Neural cell (in vitro differentiated cells): Measurements from ENCODE around the gene CDK12. TPM values are rescaled to one million over a fixed set of nuclear protein-coding genes. Genes with fewer than 3 reads are reported as not detected.

Source experiments
- H2AFZ ChIP-seq: fragments of 200-600, 300-800 bp; sonication (generic), shearing (Covaris generic); 2 replicates; pipeline ENCODE4 v1.6.0; 2014; ENCODE audit warnings: low read depth, mild to moderate bottlenecking, antibody characterized with exemption, low read length, moderate library complexity
- H3F3A ChIP-seq: fragments of 200-600 bp; shearing (Covaris generic); 2 replicates; pipeline ENCODE4 v1.6.1; 2016; ENCODE audit warnings: mild to moderate bottlenecking, moderate library complexity, mixed read lengths, antibody characterized with exemption, low read length; ENCODE audit not compliant: insufficient read depth, poor library complexity, severe bottlenecking
- H3K27ac ChIP-seq: fragments of 200-600, 300-800 bp; sonication (generic), shearing (Covaris generic); 2 replicates; pipeline ENCODE4 v1.5.1; 2014; ENCODE audit warnings: mild to moderate bottlenecking, low read length, moderate library complexity
- H3K27me3 ChIP-seq: fragments of 300-800, 200-600 bp; sonication (generic), shearing (Covaris generic); 2 replicates; pipeline ENCODE4 v1.6.0; 2014; ENCODE audit warnings: mild to moderate bottlenecking, low read depth, low read length, moderate library complexity; ENCODE audit not compliant: insufficient read depth
- H3K36me3 ChIP-seq: fragments of 300-800, 200-600 bp; sonication (generic), shearing (Covaris generic); 2 replicates; pipeline ENCODE4 v1.5.1; 2014; ENCODE audit warnings: mild to moderate bottlenecking, antibody characterized with exemption, low read length, moderate library complexity; ENCODE audit not compliant: insufficient read depth
- H3K4me2 ChIP-seq: fragments of 300-800, 200-600 bp; sonication (generic), shearing (Covaris generic); 2 replicates; pipeline ENCODE4 v1.6.0; 2014; ENCODE audit warnings: mild to moderate bottlenecking, low read length
- H3K4me3 ChIP-seq: fragments of 300-800, 200-600 bp; sonication (generic), shearing (Covaris generic); 2 replicates; pipeline ENCODE4 v1.5.1; 2014; ENCODE audit warnings: mild to moderate bottlenecking, low read length, moderate library complexity
- H3K79me2 ChIP-seq: fragments of 200-600 bp; shearing (Covaris generic); replicated peaks from 2 replicates; pipeline ENCODE4 v1.6.0; 2014; ENCODE audit warnings: mild to moderate bottlenecking, low read length, moderate library complexity; ENCODE audit not compliant: insufficient read depth
- H3K9ac ChIP-seq: fragments of 300-800, 200-600 bp; sonication (generic), shearing (Covaris generic); 2 replicates; pipeline ENCODE4 v1.6.1; 2016; ENCODE audit warnings: mild to moderate bottlenecking, low read length, mixed read lengths
- H3K9me2 ChIP-seq: fragments of 200-600 bp; shearing (Covaris generic); 2 replicates; pipeline ENCODE4 v1.6.1; 2016; ENCODE audit warnings: mild to moderate bottlenecking, low read length, mixed read lengths; ENCODE audit not compliant: insufficient read depth
- H3K9me3 ChIP-seq: fragments of 200-600, 300-800 bp; sonication (generic), shearing (Covaris generic); 2 replicates; pipeline ENCODE4 v1.6.1; 2016; ENCODE audit warnings: mild to moderate bottlenecking, mixed run types, low read length, moderate library complexity, mixed read lengths
- H4K20me1 ChIP-seq: fragments of 200-600 bp; shearing (Covaris generic); 2 replicates; pipeline ENCODE4 v1.6.1; 2016; ENCODE audit warnings: mild to moderate bottlenecking, mixed run types; ENCODE audit not compliant: insufficient read depth
- EP300 ChIP-seq: fragments of 450-650 bp; conservative IDR thresholded peaks from 2 replicates; pipeline ENCODE4 v1.6.1; 2014; ENCODE audit warnings: antibody characterized with exemption, mild to moderate bottlenecking, moderate library complexity; ENCODE audit not compliant: poor library complexity, severe bottlenecking
- EZH2 ChIP-seq: fragments of 200-600, 300-800 bp; shearing (Covaris generic), sonication (generic); IDR thresholded peaks from 2 replicates; pipeline ENCODE4 v1.6.1; 2014; ENCODE audit warnings: antibody characterized with exemption, low read length, borderline replicate concordance, mild to moderate bottlenecking; ENCODE audit not compliant: insufficient read depth, poor library complexity, severe bottlenecking
- MXI1 ChIP-seq: fragments of 450-650 bp; conservative IDR thresholded peaks from 2 replicates; pipeline ENCODE4 v1.6.1; 2014; ENCODE audit warnings: antibody characterized with exemption, mild to moderate bottlenecking; ENCODE audit not compliant: poor library complexity, severe bottlenecking
- RAD21 ChIP-seq: fragments of 450-650 bp; conservative IDR thresholded peaks from 2 replicates; pipeline ENCODE4 v1.6.1; 2014; ENCODE audit warnings: antibody characterized with exemption, mild to moderate bottlenecking, moderate library complexity
- SMC3 ChIP-seq: fragments of 450-650 bp; conservative IDR thresholded peaks from 2 replicates; pipeline ENCODE4 v1.6.1; 2014; ENCODE audit warnings: antibody characterized with exemption, mild to moderate bottlenecking, moderate library complexity; ENCODE audit not compliant: poor library complexity
- TAF1 ChIP-seq: IDR thresholded peaks from 2 replicates; pipeline ENCODE4 v1.6.1; 2012; ENCODE audit warnings: low read depth
- polyA plus RNA-seq: library from polyadenylated mRNA; depleted of rRNA; stranded (reverse); fragments of >200 nt; gene quantifications from 2 replicates; pipeline ENCODE4 v1.2.3, GENCODE V29; 2014
- small RNA-seq, 3 experiments: library from RNA; depleted of rRNA; stranded (forward); fragments of <200 nt; gene quantifications; one replicate each; pipeline ENCODE3, GENCODE V24; 2012
- TF ChIP-seq, protein P1 (sequence below): IDR thresholded peaks from 2 replicates; pipeline ENCODE4 v1.6.1; 2012; ENCODE audit warnings: borderline replicate concordance
- TF ChIP-seq, protein P2 (sequence below): fragments of 450-650 bp; IDR thresholded peaks from 2 replicates; pipeline ENCODE4 v1.5.1; 2014; ENCODE audit warnings: antibody characterized with exemption, mild to moderate bottlenecking, moderate library complexity; ENCODE audit not compliant: poor library complexity, severe bottlenecking

CDK12 gene
- polyA plus RNA-seq, 1 donor from 2014 or later = 10.4 TPM

DNA sequence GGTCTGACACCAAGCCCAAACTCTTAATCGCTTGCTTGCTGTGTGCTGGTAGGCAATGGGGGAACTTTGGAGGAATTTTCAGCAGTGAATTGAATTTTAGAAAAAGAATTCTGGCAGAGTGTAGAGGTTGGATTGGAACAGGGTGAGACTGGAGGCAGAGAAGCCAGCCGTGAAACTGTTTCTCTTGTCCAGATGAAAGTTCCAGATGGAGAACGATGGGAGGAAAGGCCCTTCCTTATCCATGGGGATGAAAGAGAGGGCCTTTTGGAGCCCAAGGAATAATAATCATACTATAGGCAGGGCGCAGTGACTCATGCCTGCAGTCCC is 120.4 kb downstream of the CDK12 start:
- no peaks in the 10 kb centered on the region for H3F3A ChIP-seq
- no peaks in the 10 kb centered on the region for H3K9me2 ChIP-seq
- H3K36me3 ChIP-seq = no peaks in the 10 kb centered on the region
- no peak overlapping the region for H3K9ac ChIP-seq
- no peaks in the 10 kb centered on the region for H3K79me2 ChIP-seq
- no peaks in the 10 kb centered on the region for H3K27me3 ChIP-seq
- no peak overlapping the region for H3K27ac ChIP-seq
- no peaks in the 10 kb centered on the region for H4K20me1 ChIP-seq
- no peak overlapping the region for H2AFZ ChIP-seq
- H3K4me2 ChIP-seq = no peak overlapping the region
- no peak for TF ChIP-seq SMC3
- TF ChIP-seq EP300 = no peak
- H3K4me3 ChIP-seq = no peak overlapping the region
- no peaks in the 10 kb centered on the region for H3K9me3 ChIP-seq

DNA sequence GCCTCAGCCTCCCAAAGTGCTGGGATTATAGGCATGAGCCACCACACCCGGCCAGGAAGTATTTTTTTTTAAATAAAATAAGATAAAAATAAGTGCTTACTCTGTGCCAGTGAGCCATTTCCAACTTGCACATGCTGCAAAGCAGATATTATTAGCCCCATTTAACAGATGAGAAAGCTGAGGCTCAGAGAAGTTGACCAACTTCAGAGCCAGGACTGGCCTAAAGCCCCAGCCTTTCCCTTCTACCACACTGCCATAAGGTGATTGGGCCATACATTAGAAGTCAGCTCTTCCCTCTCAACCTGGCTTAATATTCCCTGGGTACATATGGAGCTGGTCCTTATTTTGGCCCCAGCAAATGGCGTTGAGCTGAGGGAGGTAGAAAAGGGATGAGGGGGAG is 121.4 kb downstream of the CDK12 start:
- no peak for TF ChIP-seq EP300
- no peak for TF ChIP-seq EZH2
- TF ChIP-seq, protein P1, sequence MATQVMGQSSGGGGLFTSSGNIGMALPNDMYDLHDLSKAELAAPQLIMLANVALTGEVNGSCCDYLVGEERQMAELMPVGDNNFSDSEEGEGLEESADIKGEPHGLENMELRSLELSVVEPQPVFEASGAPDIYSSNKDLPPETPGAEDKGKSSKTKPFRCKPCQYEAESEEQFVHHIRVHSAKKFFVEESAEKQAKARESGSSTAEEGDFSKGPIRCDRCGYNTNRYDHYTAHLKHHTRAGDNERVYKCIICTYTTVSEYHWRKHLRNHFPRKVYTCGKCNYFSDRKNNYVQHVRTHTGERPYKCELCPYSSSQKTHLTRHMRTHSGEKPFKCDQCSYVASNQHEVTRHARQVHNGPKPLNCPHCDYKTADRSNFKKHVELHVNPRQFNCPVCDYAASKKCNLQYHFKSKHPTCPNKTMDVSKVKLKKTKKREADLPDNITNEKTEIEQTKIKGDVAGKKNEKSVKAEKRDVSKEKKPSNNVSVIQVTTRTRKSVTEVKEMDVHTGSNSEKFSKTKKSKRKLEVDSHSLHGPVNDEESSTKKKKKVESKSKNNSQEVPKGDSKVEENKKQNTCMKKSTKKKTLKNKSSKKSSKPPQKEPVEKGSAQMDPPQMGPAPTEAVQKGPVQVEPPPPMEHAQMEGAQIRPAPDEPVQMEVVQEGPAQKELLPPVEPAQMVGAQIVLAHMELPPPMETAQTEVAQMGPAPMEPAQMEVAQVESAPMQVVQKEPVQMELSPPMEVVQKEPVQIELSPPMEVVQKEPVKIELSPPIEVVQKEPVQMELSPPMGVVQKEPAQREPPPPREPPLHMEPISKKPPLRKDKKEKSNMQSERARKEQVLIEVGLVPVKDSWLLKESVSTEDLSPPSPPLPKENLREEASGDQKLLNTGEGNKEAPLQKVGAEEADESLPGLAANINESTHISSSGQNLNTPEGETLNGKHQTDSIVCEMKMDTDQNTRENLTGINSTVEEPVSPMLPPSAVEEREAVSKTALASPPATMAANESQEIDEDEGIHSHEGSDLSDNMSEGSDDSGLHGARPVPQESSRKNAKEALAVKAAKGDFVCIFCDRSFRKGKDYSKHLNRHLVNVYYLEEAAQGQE = no peak
- TF ChIP-seq RAD21 = no peak
- no peak for TF ChIP-seq SMC3
- TF ChIP-seq, protein P2, sequence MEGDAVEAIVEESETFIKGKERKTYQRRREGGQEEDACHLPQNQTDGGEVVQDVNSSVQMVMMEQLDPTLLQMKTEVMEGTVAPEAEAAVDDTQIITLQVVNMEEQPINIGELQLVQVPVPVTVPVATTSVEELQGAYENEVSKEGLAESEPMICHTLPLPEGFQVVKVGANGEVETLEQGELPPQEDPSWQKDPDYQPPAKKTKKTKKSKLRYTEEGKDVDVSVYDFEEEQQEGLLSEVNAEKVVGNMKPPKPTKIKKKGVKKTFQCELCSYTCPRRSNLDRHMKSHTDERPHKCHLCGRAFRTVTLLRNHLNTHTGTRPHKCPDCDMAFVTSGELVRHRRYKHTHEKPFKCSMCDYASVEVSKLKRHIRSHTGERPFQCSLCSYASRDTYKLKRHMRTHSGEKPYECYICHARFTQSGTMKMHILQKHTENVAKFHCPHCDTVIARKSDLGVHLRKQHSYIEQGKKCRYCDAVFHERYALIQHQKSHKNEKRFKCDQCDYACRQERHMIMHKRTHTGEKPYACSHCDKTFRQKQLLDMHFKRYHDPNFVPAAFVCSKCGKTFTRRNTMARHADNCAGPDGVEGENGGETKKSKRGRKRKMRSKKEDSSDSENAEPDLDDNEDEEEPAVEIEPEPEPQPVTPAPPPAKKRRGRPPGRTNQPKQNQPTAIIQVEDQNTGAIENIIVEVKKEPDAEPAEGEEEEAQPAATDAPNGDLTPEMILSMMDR = no peak
- no peak for TF ChIP-seq TAF1
- no peak for TF ChIP-seq MXI1

More for the DNA sequence above, 121.4 kb downstream of the CDK12 start:
- no peak overlapping the region for H3K4me2 ChIP-seq
- no peak overlapping the region for H3K4me3 ChIP-seq
- H3K27me3 ChIP-seq = no peaks in the 10 kb centered on the region
- no peaks in the 10 kb centered on the region for H3K9me3 ChIP-seq
- H3K9me2 ChIP-seq = no peaks in the 10 kb centered on the region
- H3K36me3 ChIP-seq = no peaks in the 10 kb centered on the region
- no peak overlapping the region for H3K27ac ChIP-seq
- no peaks in the 10 kb centered on the region for H3F3A ChIP-seq
- no peaks in the 10 kb centered on the region for H4K20me1 ChIP-seq
- H3K79me2 ChIP-seq = no peaks in the 10 kb centered on the region
- H3K9ac ChIP-seq = no peak overlapping the region
- no peak overlapping the region for H2AFZ ChIP-seq

Small RNA genes lying within 50 kb of the gene (small RNA-seq; reads per million reads assigned to genes)
- gene RNU6-233P = 0 reads per million in 3 experiments

Other genes starting within 250 kb of the CDK12 start
- gene STAC2, start 235.5 kb upstream of the CDK12 start, polyA plus RNA-seq = not detected in 2 replicates
- 12.0 and 15.5 TPM in 2 replicates for gene FBXL20, start 59.9 kb upstream of the CDK12 start, polyA plus RNA-seq
- gene MED1, start 10.2 kb upstream of the CDK12 start, polyA plus RNA-seq = 16.4 and 18.7 TPM in 2 replicates
- gene NEUROD2, start 146.4 kb downstream of the CDK12 start, polyA plus RNA-seq = not detected in 2 replicates
- gene PPP1R1B, start 165.5 kb downstream of the CDK12 start, polyA plus RNA-seq = 1.8 and 3.5 TPM in 2 replicates
- 105 and 121 TPM in 2 replicates for gene STARD3, start 175.7 kb downstream of the CDK12 start, polyA plus RNA-seq
- gene TCAP, start 203.9 kb downstream of the CDK12 start, polyA plus RNA-seq = 3.3 and 3.7 TPM in 2 replicates
- gene PNMT, start 207.0 kb downstream of the CDK12 start, polyA plus RNA-seq = 1.5 TPM in 1 of 2 replicates, not detected in the other
- gene PGAP3, start 226.6 kb downstream of the CDK12 start, polyA plus RNA-seq = 27.2 and 30.7 TPM in 2 replicates
- 8.7 and 16.0 TPM in 2 replicates for gene ERBB2, start 238.6 kb downstream of the CDK12 start, polyA plus RNA-seq